NCI-H146 treated with DMSO at 0.1 percent for 48 hours (cell line): ENCODE results near the gene ANTXRL.
"Not testable (repeated sequence)": the region's sequence is repeated elsewhere in the genome, so short reads cannot be mapped to it uniquely, and the experiment has no call there.

Experiments used
- DNase-seq: peaks from one replicate; lab custom pipeline; 2025; ENCODE audit not compliant: unreplicated experiment; lab: John Stamatoyannopoulos, UW

Gene ANTXRL

DNA sequence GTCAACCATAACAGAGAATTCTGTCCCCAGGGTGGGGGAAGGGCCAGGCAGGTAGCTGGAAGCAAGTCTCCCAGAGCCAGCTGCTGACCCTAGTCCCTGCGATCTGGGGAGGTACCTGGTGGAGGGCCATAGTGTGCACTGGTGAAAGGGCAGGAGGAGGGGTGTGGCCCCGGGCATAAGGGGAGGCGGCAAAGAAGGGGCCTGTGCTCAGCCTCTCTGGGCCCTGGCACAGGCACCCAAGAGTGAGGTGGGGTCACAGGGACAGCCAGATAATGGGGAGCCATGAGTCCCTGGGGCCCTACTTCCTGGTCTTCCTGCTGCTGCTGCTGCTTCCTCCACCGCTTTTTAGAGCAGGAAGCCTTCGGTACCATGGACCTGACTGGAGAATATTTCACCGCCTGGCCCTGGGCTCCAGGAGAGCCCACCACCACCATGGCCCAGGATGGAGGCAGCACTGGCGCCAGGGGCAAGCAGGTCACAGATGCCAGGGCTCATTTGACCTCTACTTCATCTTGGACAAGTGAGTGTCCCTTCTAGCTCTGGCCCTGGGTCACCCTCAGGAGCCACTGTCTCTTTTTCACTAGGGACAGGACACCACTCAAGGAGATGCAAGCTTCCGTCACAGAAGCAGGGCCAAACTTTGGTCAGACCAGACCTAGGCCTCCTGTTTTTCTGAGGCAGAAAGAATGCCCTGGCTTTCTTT lies at the start of gene ANTXRL:
Gene ANTXRL, plus strand, starts transcription at position 7 of the 703 bp plus-strand sequence. Its CDS starts 266 bp downstream, at position 273.
- no peak for DNase-seq

DNA sequence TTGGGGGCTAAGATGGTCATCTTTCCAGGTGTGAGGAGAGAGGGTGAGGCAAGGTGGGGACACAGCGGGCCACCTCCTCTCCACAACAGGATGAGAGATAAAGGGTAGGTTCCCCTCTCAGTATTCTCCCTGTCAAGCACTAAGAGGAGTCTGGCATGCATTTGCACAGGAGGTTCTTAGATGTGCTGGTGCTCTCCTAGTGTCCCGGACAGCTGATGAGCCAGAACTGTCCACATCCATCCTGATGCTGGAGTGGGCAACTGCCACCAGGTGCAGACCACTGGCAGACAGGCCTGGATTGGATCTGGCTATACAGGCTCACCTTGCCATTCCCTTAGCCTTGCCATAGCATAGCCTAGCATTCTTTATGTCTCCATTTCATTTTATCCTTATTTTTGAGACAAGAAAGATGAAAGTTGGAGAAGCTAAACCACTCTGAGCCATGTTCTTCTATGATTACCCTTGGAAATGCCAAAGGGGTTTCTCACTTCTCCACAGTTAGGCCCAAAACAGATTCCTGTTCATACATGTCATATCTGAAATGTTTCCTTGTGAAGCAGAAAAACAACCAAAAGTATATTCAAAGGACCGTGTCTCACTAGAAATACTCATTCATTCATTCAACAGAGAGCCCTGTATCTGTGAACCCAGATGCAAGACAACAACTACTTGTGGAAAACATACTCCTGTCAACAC lies 48.8 kb upstream of the ANTXRL start:
- no peak for DNase-seq

DNA sequence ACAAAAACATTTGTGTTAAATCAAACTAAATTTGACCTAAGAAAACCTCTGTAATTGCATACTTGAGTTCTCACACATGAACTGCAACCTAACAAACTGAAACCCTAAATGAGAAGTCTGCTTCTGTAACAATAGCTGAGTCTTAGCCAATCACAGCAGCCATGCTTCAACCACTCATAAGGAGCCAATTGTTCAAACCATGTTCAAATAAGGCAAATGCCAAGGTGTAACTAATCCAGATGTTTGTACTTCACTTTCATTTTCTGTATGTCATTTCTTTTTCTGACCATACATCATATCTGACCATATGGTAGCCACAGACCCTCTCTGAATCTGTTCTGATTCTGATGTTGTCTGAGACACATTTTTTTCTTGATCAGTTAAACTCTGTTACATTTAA lies 47.5 kb upstream of the ANTXRL start:
- no peak for DNase-seq

DNA sequence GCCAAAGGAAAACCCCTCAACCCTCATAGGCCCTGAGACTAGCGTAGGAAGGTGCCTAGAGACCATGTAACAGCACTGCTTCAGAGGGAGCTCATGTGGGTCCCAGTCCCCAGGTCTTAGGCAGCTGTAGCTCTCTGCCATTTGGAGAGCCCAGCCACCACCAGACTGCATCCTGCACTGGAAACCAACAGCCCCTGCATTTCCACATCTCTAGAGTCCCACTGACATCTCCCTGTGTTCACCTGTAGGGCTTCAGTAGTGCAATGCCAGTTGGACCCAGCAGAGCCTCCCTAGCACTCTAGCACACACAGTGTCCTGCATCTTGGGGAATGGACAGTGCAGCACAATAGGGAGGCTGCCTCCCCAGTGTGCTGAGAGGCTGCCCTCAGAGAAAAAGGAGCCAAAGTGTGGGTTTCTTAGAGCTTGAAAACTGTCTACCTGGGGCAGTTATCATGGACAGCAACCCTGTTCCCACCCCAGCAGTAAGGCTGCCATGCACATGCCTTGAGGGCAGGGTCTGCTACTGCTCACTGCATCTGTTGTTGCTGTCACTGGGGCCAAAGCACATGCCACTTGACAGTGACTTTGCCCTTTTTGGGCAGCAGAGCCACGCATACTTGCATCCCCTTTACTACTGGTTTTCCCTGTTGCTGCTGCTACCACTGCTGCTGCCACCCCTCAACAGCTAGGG lies 46.7 kb upstream of the ANTXRL start:
- no peak for DNase-seq

DNA sequence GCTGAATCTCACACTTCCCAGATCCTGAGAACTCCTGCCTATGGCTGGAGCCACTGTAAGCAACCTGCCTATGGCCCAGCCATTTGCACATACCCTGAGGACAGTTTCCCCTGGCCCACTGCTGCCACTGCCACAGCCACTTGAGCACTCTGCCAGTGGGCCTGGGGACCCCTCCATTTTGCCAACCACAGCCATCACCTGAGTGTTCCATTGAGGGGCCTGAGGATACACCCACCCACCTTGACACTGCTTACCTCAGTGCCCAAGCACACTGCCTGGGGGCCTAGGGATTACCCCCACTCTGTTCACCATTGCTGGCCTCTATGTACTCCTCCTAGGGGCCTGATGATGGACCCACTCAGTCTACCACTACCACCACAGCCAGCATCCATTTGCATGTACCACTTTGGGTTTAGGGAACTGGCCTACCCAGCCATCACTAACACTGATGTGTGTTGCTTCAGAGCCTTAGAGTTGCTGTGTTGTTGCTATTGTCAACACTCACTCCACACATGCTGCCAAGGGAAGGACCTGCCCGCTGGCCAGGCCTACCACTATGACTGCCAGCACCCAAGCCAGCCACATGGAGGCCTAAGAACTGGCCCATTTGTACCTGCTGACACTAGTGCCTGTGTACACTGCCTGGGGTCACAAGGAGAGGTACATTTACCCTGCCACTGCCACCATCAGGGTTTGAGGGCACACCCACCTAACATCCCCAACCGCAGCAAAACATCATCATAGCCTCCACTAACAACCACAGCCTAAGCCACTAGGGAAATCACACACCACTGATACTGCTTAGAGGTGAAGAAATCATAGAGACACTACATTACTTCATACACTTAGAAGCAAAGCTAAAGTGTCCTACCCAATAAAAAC lies 45.9 kb upstream of the ANTXRL start:
- no peak for DNase-seq

DNA sequence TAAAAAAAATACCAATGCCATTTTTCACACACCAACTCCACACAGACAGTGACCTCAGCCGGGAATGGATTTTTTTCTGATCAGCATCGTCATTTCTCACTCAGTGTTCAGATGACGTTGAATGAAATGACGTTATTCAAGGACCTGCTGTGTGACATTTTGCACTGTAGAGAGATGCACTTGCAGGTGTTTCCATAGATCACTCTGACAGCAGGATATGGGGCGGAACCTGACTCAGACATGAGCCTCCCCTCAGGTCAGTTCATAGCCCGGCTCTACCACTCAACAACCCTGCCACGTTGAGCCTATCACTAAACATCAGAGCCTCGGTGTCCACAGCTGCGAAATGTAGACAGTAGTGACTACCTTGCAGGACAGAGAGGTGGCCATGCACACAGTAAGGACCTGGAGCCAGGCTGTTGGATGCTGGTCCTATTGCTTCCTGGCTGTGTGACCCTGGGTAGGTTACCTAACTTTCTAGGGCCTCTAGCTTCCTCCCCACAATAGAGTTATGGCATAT lies 41.4 kb upstream of the ANTXRL start:
- no peak for DNase-seq

DNA sequence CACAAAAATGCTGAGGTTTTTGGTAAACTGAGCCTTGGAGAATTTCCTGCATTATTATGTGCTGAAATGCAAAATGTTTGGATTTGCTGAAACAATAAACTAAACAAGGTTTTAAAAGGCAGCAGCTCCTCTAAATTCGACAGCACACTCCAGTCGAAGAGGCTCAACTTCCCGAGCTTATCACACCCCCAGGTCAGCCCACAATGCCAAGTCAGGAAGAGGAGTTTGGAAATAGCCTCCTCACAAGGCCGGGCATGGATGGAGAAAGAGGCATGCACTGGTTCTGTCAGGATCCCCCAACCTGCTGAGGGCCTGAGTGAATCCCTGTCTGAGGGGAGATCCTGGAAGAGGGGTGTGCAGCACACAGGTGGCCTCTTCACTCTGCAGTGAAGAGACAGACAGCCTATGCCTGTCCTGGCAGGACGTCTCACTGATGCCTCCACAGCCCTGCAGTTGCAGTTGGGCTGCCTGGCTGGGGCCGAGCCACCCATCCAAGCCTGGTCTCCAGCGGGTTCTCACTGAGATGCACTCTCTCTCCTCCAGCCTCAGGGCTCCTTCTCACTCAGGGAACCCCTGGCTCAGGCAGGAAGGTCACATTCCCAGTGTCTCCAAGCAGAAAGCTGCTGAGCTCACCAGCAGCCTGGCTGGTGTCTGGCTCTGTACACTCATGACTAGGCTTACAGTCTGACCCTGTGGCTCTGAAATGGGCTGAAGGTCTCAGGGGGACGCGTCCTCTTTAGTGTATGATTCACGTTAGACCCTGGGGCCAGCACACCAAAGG lies 40.2 kb upstream of the ANTXRL start:
- not testable (repeated sequence) for DNase-seq

DNA sequence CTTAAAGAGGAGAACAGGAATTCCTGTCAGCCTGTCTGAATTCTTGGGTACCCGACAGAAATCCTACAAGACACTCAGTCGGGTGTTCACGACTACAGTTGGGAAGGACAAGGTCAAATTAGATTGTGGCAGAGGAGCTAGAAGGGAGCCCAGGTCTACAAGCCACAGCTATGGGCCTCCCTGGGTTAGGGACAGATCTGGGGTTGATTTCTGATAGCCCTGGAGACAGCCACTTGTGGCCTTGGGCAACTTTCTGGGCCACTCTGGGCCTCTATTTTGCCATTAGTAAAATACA lies 39.7 kb upstream of the ANTXRL start:
- no peak for DNase-seq

DNA sequence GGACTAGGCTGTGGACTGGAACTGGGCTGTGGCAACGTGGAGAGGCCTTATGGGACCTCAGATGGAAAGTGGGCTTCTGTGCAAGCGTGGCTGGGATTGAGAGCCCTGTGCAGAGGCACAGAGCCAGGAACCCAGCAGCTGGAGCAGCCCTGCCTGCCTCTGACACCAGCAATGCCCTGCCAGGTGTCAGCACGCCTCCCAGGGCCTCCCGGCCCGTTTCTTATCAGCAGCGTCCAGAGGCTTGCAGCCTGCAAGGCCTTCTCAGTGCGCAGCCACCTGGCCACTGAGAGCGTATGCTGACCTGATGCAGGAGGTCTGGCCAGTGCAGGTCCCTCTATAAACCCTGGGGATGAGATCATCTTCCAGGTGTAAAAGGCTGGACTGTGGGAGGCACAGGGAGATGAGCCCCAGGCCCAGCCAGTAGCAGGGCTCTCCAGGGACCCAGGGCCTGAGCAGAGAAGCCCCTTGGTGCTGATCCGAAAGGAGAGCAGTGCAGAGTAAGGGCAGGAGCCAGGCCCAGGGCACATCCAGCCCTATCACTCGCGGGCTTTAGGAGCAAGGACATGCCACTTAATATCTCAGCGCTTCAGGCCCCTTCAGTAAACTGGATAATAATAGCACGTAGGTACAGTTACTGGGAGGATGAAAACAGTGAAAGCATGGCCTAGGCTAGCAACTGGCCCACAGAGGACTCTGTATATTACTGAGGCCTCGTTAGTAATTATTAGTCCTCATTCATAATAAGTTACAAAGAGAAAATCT lies 38.8 kb upstream of the ANTXRL start:
- no peak for DNase-seq

DNA sequence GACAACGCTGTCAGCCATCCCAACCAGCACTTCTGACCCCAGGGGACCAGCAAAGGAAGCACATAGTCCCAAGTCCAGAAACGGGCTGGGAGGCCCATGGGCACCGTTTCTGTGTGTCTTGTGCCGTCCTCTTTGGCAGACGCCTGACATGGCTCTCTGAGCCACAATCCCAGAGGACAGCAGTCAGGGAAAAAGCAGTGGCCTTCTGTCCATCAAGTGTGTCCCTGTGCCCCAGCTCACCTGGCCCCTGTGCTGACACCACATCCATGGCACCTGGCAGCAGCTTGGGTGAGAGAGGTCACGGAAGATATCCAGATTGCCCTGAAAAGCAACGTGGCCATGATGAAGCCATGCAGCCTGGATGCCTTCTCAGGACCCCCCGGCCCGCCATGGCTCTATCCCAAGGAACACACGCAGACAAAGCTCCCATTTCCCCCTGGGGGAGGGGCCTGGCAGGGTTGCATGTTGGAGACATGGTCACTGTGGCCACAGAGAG lies 38.1 kb upstream of the ANTXRL start:
- no peak for DNase-seq

DNA sequence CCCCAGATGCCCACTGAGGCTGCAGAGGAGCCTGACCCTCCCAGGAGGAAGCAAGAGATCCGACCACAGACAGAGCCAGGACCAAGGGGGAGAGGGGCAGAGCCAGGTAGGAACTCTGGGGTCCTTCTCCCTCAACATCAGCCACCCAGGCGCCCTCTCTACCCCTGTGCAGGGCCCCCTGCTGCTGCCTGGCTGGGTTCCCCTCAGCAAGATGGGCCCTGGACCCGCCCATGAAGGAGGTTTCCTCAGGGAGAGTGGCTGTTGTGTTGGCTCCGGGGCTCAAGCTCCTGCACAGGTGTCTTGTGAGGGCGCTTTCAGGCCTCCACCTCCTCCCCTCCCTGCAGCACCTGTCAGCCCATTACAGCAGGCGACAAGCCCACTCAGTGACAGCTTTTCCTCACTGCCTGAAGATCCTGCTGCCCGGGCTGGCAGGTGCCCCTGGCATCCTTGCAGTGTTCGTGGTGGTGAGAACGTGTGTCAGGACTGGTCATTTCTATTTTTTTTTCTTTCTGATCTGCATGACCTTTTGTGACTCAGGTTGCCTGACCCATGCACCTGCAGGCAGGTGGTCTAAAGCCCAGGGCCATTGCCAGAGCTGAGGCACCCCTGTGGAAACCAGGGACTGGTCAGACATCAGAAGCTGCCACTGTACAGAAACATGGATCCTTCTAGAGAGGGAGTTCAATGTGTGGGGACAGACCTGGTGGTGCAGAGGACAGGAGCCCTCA lies 37.0 kb upstream of the ANTXRL start:
- not testable (repeated sequence) for DNase-seq

DNA sequence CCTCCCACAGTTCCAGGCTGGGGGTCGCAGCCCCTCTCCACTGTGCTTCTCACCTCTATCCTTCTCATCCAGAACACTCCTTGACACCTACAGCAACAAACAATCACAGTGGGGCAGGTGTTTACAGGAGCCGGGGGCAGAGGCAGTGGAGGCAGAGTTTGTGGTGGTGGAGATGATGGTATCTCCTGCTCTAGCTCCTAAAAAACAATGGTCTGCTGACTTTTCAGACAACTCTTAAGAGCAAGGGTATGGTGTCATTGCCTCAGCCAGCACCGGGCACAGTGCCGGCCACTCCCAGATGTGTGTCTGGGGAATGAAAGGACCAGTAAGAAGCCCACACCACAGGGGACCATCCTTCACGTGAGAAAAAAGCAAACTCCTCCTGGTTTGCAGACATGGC lies 36.3 kb upstream of the ANTXRL start:
- no peak for DNase-seq

DNA sequence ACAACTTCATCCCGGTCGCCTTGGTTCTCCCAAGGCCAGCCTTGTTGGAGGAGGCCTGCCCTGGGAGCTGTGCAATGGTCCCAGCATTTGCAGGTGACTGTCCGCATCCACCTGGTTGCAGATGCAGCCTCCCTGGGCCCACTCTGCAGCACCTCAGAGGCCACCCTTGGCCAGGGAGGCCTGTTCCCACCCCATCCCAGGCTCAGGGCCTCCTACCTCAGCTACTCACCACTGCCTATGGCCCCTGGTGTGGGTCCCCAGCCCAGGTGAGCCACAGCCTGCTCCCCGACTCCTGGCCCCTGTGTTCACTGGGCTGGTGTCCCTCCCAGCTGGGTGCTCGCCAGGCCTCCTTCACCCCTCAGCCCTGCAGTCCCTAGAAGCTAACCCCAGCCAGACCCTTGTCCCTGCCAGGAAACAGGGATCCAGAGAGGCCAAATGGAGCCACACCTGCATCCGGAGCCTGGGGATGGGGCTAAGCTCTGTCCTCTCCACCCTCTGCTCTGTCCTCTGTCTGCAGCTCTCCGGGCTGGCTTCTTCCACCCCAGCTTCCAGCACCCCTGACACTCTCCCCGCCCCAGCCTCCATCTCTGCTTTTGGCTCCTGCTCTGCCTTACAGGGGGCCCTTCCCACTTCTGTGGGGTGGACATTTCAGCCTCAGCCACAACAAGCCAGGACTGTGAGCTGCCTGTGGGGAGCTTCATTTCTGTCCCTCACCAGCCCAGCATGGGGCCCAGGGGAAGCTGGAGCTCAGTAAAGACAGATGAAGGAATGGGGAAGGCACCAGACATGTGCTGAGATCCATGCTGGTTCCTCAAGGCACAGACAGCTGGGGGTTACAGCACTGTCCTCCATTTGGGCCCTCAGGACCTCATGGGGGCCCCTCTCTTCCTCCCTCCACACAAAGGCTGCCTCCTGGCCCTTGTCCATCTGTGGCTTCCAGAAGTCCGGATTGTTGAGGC lies 35.6 kb upstream of the ANTXRL start:
- no peak for DNase-seq

DNA sequence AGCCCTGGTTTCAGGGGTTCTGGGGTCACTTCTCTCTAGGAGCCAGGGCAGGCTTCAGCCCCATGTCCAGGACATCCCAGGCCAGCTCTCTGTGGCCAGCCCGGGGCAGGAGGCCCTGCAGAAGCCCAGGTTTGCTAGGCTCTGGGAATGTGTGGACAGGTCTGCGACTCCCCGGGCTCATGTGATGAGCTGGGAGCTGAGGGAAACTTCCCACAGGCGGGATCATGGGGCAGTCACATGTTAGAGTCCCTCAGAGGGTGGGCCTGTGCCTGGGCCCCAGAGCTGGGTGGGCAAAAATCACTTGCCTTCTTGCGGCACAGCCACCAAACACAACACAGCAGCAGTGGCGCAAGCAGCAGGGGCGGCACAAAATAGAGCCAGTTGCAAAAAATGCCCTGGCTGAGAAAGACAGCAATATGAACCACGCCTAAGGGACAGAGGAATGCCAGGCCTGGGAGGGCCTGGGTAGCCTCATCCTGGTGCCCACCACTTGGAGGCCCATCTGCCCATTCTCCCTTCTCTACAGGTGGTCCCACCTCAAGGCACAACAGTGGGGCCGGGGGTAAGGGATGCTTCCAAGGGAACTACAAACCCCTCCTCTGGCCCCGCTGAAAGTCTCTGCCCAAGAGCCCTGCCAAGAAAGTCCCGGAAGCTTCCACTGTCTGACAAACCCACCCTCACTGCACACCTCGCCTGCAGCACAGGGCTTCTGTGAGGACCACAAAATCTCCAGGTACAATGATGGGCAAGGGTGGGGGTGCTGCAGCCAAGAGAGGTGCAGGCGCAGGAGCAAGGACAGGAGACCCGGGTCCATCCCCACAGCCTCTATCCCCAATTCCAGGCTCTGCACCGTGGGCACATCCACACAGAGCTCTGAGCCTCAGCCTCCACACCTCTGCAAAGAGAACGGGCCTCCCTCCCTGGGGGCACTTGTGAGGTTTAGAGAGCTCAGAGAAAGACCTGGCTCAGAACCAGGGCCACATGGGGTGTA lies 34.6 kb upstream of the ANTXRL start:
- DNase-seq, result no peak

DNA sequence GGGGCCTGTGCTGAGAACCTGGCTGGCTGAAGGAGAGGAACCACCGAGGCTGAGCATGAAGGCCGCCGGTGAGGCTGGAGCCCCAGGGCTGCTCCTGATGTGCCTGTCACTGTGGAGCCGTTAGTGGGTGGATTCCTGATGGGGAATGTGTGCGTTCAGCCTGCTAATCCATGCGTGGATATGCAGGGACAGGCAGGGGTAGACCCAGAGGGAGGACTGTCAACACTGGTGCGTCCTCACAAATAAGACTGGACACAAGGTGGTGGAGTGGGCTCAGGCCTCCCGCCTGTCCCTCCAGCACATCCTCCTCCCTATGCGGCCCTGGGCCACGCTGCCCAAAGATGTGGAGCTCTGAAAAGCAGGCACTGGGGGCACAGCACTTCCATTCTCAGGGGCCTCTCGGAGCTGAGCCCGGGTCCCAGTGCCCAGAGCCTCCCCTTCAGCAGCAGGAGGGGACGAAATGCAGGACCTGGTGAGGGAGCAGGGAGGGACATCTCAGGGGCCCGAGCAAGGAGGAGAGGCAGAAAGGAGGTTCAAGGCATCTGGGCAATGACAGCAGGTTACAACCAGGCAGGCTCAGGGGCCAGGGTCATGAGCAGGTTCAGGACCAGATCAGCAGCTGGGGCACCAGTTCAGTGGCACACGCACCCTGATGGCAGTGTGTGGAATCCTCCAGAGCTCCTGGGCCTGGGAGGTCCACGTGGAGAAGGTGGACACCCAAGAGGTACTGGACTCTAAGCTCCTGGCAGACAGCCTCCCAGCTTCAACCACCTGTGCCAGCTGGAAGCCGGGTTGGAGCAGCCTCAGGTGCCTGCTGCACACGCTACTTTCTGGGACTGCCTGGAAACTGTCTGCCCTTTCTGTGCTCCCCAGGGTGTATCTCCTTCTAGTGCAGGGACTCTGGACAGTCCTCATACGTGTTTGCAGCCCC lies 33.5 kb upstream of the ANTXRL start:
- no peak for DNase-seq
